WTC11 (cell line): ENCODE results near the gene PBX4. TPM values are rescaled to one million over a fixed set of nuclear protein-coding genes. Genes with fewer than 3 reads are reported as not detected.

Experiments
- ATAC-seq: fragments of 200-7000 bp; cut with Tn5 transposase; 2 replicates; pipeline ENCODE4 v1.10.0; 2021; ENCODE audit warnings: mild to moderate bottlenecking, moderate library complexity
- CTCF ChIA-PET: fragments of 300-600 bp; sonication (Branson Sonifier 250); formaldehyde crosslinking; loops from one replicate; lab custom pipeline; 2021; ENCODE audit warnings: antibody characterized with exemption; lab: Charles Lee
- POLR2A ChIA-PET: fragments of 350-600 bp; sonication (Branson Sonifier 250); formaldehyde crosslinking; loops from one replicate; lab custom pipeline; 2021; ENCODE audit warnings: antibody characterized with exemption; lab: Charles Lee
- DNase-seq: peaks from one replicate; pipeline ENCODE4 v3.0.0; 2021; ENCODE audit warnings: low spot score
- H3K27ac Mint-ChIP-seq: 2 replicates; pipeline ENCODE4 v1.8.0; 2021; ENCODE audit warnings: mixed read lengths
- H3K27me3 Mint-ChIP-seq: 2 replicates; pipeline ENCODE4 v1.8.0; 2021; ENCODE audit warnings: low read depth, mild to moderate bottlenecking, moderate library complexity, mixed read lengths
- H3K36me3 Mint-ChIP-seq: 2 replicates; pipeline ENCODE4 v1.8.0; 2021; ENCODE audit warnings: mixed read lengths
- H3K4me1 Mint-ChIP-seq: 2 replicates; pipeline ENCODE4 v1.8.0; 2022; ENCODE audit warnings: mixed read lengths
- H3K4me3 Mint-ChIP-seq: 2 replicates; pipeline ENCODE4 v1.8.0; 2021; ENCODE audit warnings: mild to moderate bottlenecking, moderate library complexity, mixed read lengths
- H3K9me3 Mint-ChIP-seq: 2 replicates; pipeline ENCODE4 v1.8.0; 2021; ENCODE audit warnings: mixed read lengths
- ATF6 ChIP-seq: sonication (generic); formaldehyde crosslinking; IDR thresholded peaks from 2 replicates; pipeline ENCODE4 v1.8.1; 2023; ENCODE audit warnings: mild to moderate bottlenecking, missing genetic modification reagents
- E2F1 ChIP-seq: sonication (generic); formaldehyde crosslinking; IDR thresholded peaks from 2 replicates; pipeline ENCODE4 v1.8.0; 2022; ENCODE audit warnings: mild to moderate bottlenecking, missing genetic modification reagents
- FOXJ3 ChIP-seq: sonication (generic); formaldehyde crosslinking; IDR thresholded peaks from 2 replicates; pipeline ENCODE4 v1.9.0; 2021; ENCODE audit warnings: missing genetic modification reagents, mild to moderate bottlenecking, borderline replicate concordance
- FOXP1 ChIP-seq: sonication (generic); formaldehyde crosslinking; IDR thresholded peaks from 2 replicates; pipeline ENCODE4 v1.8.0; 2022; ENCODE audit warnings: missing genetic modification reagents, mild to moderate bottlenecking, moderate library complexity, borderline replicate concordance
- GABPB1 ChIP-seq: sonication (generic); formaldehyde crosslinking; IDR thresholded peaks from 2 replicates; pipeline ENCODE4 v1.8.1; 2023; ENCODE audit warnings: mild to moderate bottlenecking, missing genetic modification reagents
- GTF2I ChIP-seq: fragments of 250-450 bp; sonication (Bioruptor Pico); conservative IDR thresholded peaks from 2 replicates; pipeline ENCODE4 v1.4.0; 2021; ENCODE audit warnings: mild to moderate bottlenecking
- IRF2 ChIP-seq: sonication (generic); formaldehyde crosslinking; IDR thresholded peaks from 2 replicates; pipeline ENCODE4 v1.8.0; 2022; ENCODE audit warnings: low read depth, missing genetic modification reagents, borderline replicate concordance
- NR2C2 ChIP-seq: sonication (generic); formaldehyde crosslinking; IDR thresholded peaks from 2 replicates; pipeline ENCODE4 v1.8.0; 2022; ENCODE audit warnings: mild to moderate bottlenecking, missing genetic modification reagents
- PRDM15 ChIP-seq: sonication (generic); formaldehyde crosslinking; IDR thresholded peaks from 2 replicates; pipeline ENCODE4 v1.8.0; 2022; ENCODE audit warnings: missing genetic modification reagents
- SOX15 ChIP-seq: fragments of 250-450 bp; sonication (Bioruptor Pico); IDR thresholded peaks from 2 replicates; pipeline ENCODE4 v1.9.0; 2021; ENCODE audit warnings: mild to moderate bottlenecking
- TCF7 ChIP-seq: sonication (generic); formaldehyde crosslinking; IDR thresholded peaks from 2 replicates; pipeline ENCODE4 v1.8.0; 2022; ENCODE audit warnings: mild to moderate bottlenecking, low read depth, missing genetic modification reagents, moderate library complexity
- TEAD4 ChIP-seq: sonication (generic); formaldehyde crosslinking; IDR thresholded peaks from 2 replicates; pipeline ENCODE4 v1.8.0; 2022; ENCODE audit warnings: mild to moderate bottlenecking, missing genetic modification reagents
- USF1 ChIP-seq: sonication (generic); formaldehyde crosslinking; IDR thresholded peaks from 2 replicates; pipeline ENCODE4 v1.8.0; 2022; ENCODE audit warnings: mild to moderate bottlenecking, missing genetic modification reagents
- USF2 ChIP-seq: sonication (generic); formaldehyde crosslinking; IDR thresholded peaks from 2 replicates; pipeline ENCODE4 v1.8.1; 2023; ENCODE audit warnings: mild to moderate bottlenecking, missing genetic modification reagents, moderate library complexity
- ZNF219 ChIP-seq: sonication (generic); formaldehyde crosslinking; IDR thresholded peaks from 2 replicates; pipeline ENCODE4 v1.8.0; 2023; ENCODE audit warnings: missing genetic modification reagents, mild to moderate bottlenecking, borderline replicate concordance
- ZNF263 ChIP-seq: sonication (generic); formaldehyde crosslinking; IDR thresholded peaks from 2 replicates; pipeline ENCODE4 v1.8.1; 2022; ENCODE audit warnings: low read depth, mild to moderate bottlenecking, moderate library complexity, missing genetic modification reagents
- ZNF317 ChIP-seq: sonication (generic); formaldehyde crosslinking; IDR thresholded peaks from 2 replicates; pipeline ENCODE4 v1.8.1; 2023; ENCODE audit warnings: low read depth, mild to moderate bottlenecking, moderate library complexity, missing genetic modification reagents, borderline replicate concordance
- ZNF423 ChIP-seq: fragments of 250-450 bp; sonication (Bioruptor Pico); IDR thresholded peaks from 2 replicates; pipeline ENCODE4 v2.1.2; 2022; ENCODE audit warnings: mild to moderate bottlenecking, moderate library complexity
- ZNF512 ChIP-seq: sonication (generic); formaldehyde crosslinking; IDR thresholded peaks from 2 replicates; pipeline ENCODE4 v1.8.1; 2022; ENCODE audit warnings: missing genetic modification reagents, borderline replicate concordance
- total RNA-seq: library from RNA; stranded (reverse); gene quantifications from 3 replicates; pipeline ENCODE4 v1.2.3, GENCODE V29; 2021

The PBX4 gene
- total RNA-seq, 1 experiment from 2014 or later: 3.2 TPM

- no peak for TF ChIP-seq FOXJ3 (CRISPR knock-in tag)
- no peak for TF ChIP-seq ZNF423 (CRISPR knock-in tag)
- no peak for TF ChIP-seq ZNF219 (CRISPR knock-in tag)
- TF ChIP-seq, all 79 proteins: peak for 0
Observed at GRCh38 chr19:19550485-19550929, 68.0 kb downstream of the PBX4 start (continued).

- Mint-ChIP-seq H3K36me3 (no peaks in the 10 kb centered on the region), H3K4me3 (no peak overlapping the region), H3K27ac (peak overlapping the region; percentile 51; the same call in 1 of the 2 replicates), H3K4me1 (no peaks in the 10 kb centered on the region), H3K9me3 (no peaks in the 10 kb centered on the region), H3K27me3 (no peaks in the 10 kb centered on the region)
- POLR2A ChIA-PET: interaction anchor here (0.5 kb wide), 1 partner anchor 27 kb away, joined by 4 read pairs; no protein-coding TSS in a partner anchor
- no peak for DNase-seq
- no peak for ATAC-seq
- CTCF ChIA-PET: interaction anchor here (2.1 to 9.9 kb wide), 2 partner anchors 15 to 94 kb away, joined by 7 to 408 read pairs; partner anchors contain the start of genes CILP2, GMIP and YJEFN3
- no peak for TF ChIP-seq USF1 (CRISPR knock-in tag)
- TF ChIP-seq ZNF317 (CRISPR knock-in tag): no peak
- TF ChIP-seq ZNF512 (CRISPR knock-in tag): no peak
- TF ChIP-seq PRDM15 (CRISPR knock-in tag): no peak
- TF ChIP-seq GABPB1 (CRISPR knock-in tag): no peak
- no peak for TF ChIP-seq NR2C2 (CRISPR knock-in tag)
- TF ChIP-seq USF2 (CRISPR knock-in tag): no peak
- TF ChIP-seq TEAD4 (CRISPR knock-in tag): no peak
- TF ChIP-seq ATF6 (CRISPR knock-in tag): no peak
- TF ChIP-seq SOX15 (CRISPR knock-in tag): no peak
- no peak for TF ChIP-seq ZNF423 (CRISPR knock-in tag)
- TF ChIP-seq GTF2I (CRISPR knock-in tag): no peak
- TF ChIP-seq E2F1: no peak
- TF ChIP-seq ZNF263 (CRISPR knock-in tag): no peak
- no peak for TF ChIP-seq IRF2 (CRISPR knock-in tag)
- TF ChIP-seq TCF7 (CRISPR knock-in tag): no peak
- TF ChIP-seq FOXP1 (CRISPR knock-in tag): no peak
Observed at GRCh38 chr19:19549804-19550464, 68.6 kb downstream of the PBX4 start.
